Aorta (tissue), 5 donors: ENCODE data around the gene POLN. TPM values are rescaled to one million over a fixed set of nuclear protein-coding genes. Genes with fewer than 3 reads are reported as not detected.

Experiments
- ATAC-seq: fragments of 200-7000 bp; cut with Tn5 transposase; one replicate; pipeline ENCODE4 v1.9.1; 2022; ENCODE audit warnings: moderate library complexity; ENCODE audit not compliant: low FRiP score
- DNase-seq, 2 donors: peaks; one replicate each; pipeline ENCODE4 v3.0.0-alpha.2; 2020
- H3K27ac ChIP-seq, 2 donors: one replicate each; pipeline ENCODE4 v1.5.1; 2013; ENCODE audit warnings: low read length in 2 of 2, mild to moderate bottlenecking in 2 of 2, moderate library complexity in 2 of 2, control low read depth in 1 of 2, inconsistent platforms in 1 of 2, low read depth in 1 of 2
- H3K27me3 ChIP-seq, 2 donors: one replicate each; pipeline ENCODE4 v1.6.1; 2013; ENCODE audit warnings: control low read depth in 1 of 2, low read length in 1 of 2, mild to moderate bottlenecking in 1 of 2, moderate library complexity in 1 of 2; ENCODE audit not compliant: insufficient read depth in 2 of 2, control insufficient read depth in 1 of 2
- H3K36me3 ChIP-seq, 2 donors: one replicate each; pipeline ENCODE4 v1.6.1; 2013; ENCODE audit warnings: control low read depth in 1 of 2, low read length in 1 of 2, mild to moderate bottlenecking in 1 of 2; ENCODE audit not compliant: insufficient read depth in 2 of 2, control insufficient read depth in 1 of 2
- H3K4me1 ChIP-seq, 2 donors: one replicate each; pipeline ENCODE4 v1.6.1; 2013; ENCODE audit warnings: low read length in 2 of 2, control low read depth in 1 of 2, mild to moderate bottlenecking in 1 of 2, moderate library complexity in 1 of 2; ENCODE audit not compliant: insufficient read depth in 2 of 2, control insufficient read depth in 1 of 2
- H3K4me3 ChIP-seq, 2 donors: one replicate each; pipeline ENCODE4 v1.5.1; 2013; ENCODE audit warnings: low read length in 2 of 2, control low read depth in 1 of 2, mild to moderate bottlenecking in 1 of 2
- H3K9me3 ChIP-seq: one replicate; pipeline ENCODE4 v1.6.1; 2013; ENCODE audit warnings: mild to moderate bottlenecking, low read length; ENCODE audit not compliant: control insufficient read depth
- WGBS, 2 donors: extraction: QIAGEN DNeasy Blood & Tissue Kit; methylation state at CpG; one replicate each; pipeline ENCODE4 v1.1.7; 2013; 5-methylcytosine and 5-hydroxymethylcytosine counted together
- intact Hi-C, 2 donors: fragments of 100-400 bp; cut with DNase I; formaldehyde crosslinking; loops; one replicate each; pipeline versions ENCODE4 v1.14.2 to v1.15.0; 2022
- polyA plus RNA-seq, 2 donors: library from polyadenylated mRNA; stranded (reverse); fragments of 200-250 nt; gene quantifications; one replicate each; pipeline ENCODE4 v1.2.3, GENCODE V29; 2013
- total RNA-seq, 2 donors: library from RNA; stranded (reverse); fragmentation: NEBNext Ultra II Directional; extraction: Animal tissue kit (Norgen Biotek cat#: 25700); gene quantifications; one replicate each; pipeline ENCODE4 v1.2.1, GENCODE V29; 2021
- donor health status: healthy with polysubstance abuse.
- donor health status: Bipolar disorder and iron deficiency.
- donor health status: DM: no; HTN: no; CAD: no.
- donor health status: DM: no; HTN: no; CAD: no.
- donor health status: DM: yes; HTN: yes; CAD: no.

Gene POLN
- total and polyA plus RNA-seq, 4 donors: 3.2 to 7.0 (median 6.6) TPM; not detected in 1

GRCh38 chr4:2101346-2102044, 140.4 kb downstream of the POLN start:
- no peak for ATAC-seq
- DNase-seq: no peak
- Histone ChIP-seq H3K27me3 (peaks cover 0 to 2% of the 10 kb centered on the region in 2 donors), H3K4me3 (no peak overlapping the region), H3K36me3 (no peaks in the 10 kb centered on the region), H3K27ac (no peak overlapping the region), H3K4me1 (no peaks in the 10 kb centered on the region), H3K9me3 (peaks cover 7% of the 10 kb centered on the region)
- WGBS, 2 donors: 81 to 88% methylated on average over 7 of the region's 7 CpGs
- intact Hi-C loops: no loop called here

GRCh38 chr4:2096073-2096609, 145.8 kb downstream of the POLN start:
- Histone ChIP-seq H3K4me3 (no peak overlapping the region), H3K36me3 (no peaks in the 10 kb centered on the region), H3K27ac (no peak overlapping the region), H3K27me3 (peaks cover 0 to 2% of the 10 kb centered on the region in 2 donors), H3K9me3 (peaks cover 2% of the 10 kb centered on the region), H3K4me1 (no peaks in the 10 kb centered on the region)
- DNase-seq: no peak
- no peak for ATAC-seq
- intact Hi-C loops: no loop called here
- 89 to 92% methylated on average over 7 of the region's 7 CpGs for WGBS, 2 donors

DNA sequence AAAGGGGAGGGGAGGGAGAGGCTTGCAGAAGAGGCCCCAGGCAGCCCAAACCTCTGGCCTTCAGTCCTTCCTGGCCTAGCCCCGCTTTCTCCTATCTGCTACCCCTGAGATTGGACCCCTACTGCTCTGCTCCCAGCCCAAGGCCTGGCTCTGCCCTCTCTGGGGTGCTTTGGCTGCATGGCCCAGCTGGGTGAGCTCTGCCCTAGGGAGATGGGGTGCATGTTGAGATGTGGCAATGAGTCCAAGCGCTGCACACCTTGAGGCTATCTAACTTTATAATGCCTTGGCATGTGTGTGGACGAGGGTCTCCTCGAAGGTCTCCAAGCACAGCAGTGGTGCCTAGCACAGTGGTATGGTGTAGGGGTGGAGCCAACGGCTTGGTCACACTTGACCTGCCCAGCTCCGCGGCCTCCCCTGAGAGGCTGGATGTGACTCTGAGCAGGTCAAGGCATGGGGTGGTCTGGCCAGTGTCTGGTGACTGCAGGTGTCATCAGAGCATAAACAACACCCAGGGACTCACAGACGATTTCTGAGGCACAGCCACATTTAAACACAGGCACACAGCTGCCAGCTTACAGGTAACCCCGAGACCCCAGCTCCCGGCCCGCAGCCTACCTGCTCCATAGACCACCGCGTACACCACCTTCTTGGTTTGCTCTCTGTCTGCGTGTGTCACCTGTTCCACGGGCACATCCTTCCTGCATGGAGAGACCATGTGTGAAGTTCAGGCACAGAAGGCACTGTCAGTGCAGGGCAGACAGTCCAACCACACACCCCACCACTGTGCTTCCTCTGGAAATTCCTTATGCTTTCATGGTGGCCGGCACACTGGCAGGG, 146.5 kb downstream of the POLN start:
- no peak for DNase-seq
- ATAC-seq: peak; percentile 37
- H3K9me3 ChIP-seq: peaks cover 2% of the 10 kb centered on the region
- WGBS, 2 donors: 94 to 95% methylated on average over 15 to 16 of the region's 16 CpGs
- no peaks in the 10 kb centered on the region for H3K4me1 ChIP-seq
- H3K27me3 ChIP-seq: peaks cover 0 to 2% of the 10 kb centered on the region in 2 donors
- intact Hi-C loops: no loop called here
- H3K36me3 ChIP-seq: no peaks in the 10 kb centered on the region
- no peak overlapping the region for H3K4me3 ChIP-seq
- no peak overlapping the region for H3K27ac ChIP-seq

GRCh38 chr4:2094545-2094944, 147.4 kb downstream of the POLN start:
- 93 to 97% methylated on average over 4 of the region's 4 CpGs for WGBS, 2 donors
- DNase-seq: no peak

DNA sequence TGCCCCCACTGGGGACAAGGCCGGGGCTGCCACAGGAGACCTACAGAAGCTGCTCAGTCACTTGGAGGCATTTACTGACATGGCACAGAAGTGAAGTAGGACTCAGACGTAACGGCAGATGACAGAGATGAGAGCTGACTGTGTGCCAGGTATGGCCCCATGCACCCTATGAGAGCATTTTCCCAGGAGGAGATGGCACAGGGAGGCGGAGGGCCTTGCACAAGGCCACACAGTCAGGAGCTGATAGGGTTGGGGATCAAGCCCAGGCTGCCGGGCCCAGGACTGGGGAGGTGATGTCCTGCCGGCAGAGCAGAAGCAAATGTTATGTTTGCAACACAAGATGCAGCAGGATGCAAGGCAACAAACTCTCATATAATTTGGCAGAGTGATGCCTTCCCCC, 148.7 kb downstream of the POLN start:
- intact Hi-C loops: no loop called here
- ATAC-seq (no peak), DNase-seq (no peak)
- H3K36me3 ChIP-seq: no peaks in the 10 kb centered on the region
- 94 to 96% methylated on average over 6 of the region's 6 CpGs for WGBS, 2 donors
- H3K4me3 ChIP-seq: no peak overlapping the region
- peaks cover 0 to 2% of the 10 kb centered on the region in 2 donors for H3K27me3 ChIP-seq
- no peak overlapping the region for H3K27ac ChIP-seq
- H3K9me3 ChIP-seq: peaks cover 2% of the 10 kb centered on the region
- no peaks in the 10 kb centered on the region for H3K4me1 ChIP-seq

More at GRCh38 chr4:2094545-2094944, 147.4 kb downstream of the POLN start:
- intact Hi-C loops: no loop called here
- H3K27ac ChIP-seq: no peak overlapping the region
- H3K36me3 ChIP-seq: no peaks in the 10 kb centered on the region
- peaks cover 2% of the 10 kb centered on the region for H3K9me3 ChIP-seq
- peaks cover 0 to 2% of the 10 kb centered on the region in 2 donors for H3K27me3 ChIP-seq
- no peak overlapping the region for H3K4me3 ChIP-seq
- no peaks in the 10 kb centered on the region for H3K4me1 ChIP-seq
- ATAC-seq: no peak

DNA sequence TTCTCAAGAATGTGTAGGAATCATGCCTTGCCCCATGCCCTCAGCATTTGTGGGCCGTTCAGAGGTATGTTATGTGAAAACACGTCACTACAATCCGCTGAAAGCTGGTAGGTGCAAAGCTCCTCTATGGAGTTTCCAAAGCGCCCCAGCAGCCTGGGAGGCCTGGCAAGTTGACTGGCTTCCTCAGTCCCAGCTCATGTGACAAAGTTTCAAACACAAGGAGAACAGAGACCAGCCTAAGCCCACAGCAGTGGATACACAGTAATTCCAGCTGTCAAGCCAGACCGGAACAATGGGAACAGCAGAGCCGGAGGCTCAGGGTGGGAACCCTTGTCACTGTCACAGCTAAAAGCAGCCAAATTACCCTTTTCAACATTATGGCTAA, 149.3 kb downstream of the POLN start:
- H3K9me3 ChIP-seq: peaks cover 2% of the 10 kb centered on the region
- H3K4me3 ChIP-seq: no peak overlapping the region
- DNase-seq (no peak), ATAC-seq (no peak)
- H3K27me3 ChIP-seq: peaks cover 0 to 2% of the 10 kb centered on the region in 2 donors
- no peaks in the 10 kb centered on the region for H3K4me1 ChIP-seq
- no peaks in the 10 kb centered on the region for H3K36me3 ChIP-seq
- intact Hi-C loops: no loop called here
- no peak overlapping the region for H3K27ac ChIP-seq
- WGBS, 2 donors: 96% methylated on average over 6 of the region's 6 CpGs

GRCh38 chr4:2091990-2092668, 149.8 kb downstream of the POLN start:
- no peak for DNase-seq
- WGBS, 2 donors: 92 to 95% methylated on average over 15 of the region's 15 CpGs
- Histone ChIP-seq H3K36me3 (no peaks in the 10 kb centered on the region), H3K4me3 (no peak overlapping the region), H3K4me1 (no peaks in the 10 kb centered on the region), H3K27ac (no peak overlapping the region), H3K27me3 (peaks cover 0 to 2% of the 10 kb centered on the region in 2 donors), H3K9me3 (peaks cover 2% of the 10 kb centered on the region)
- no peak for ATAC-seq
- intact Hi-C loops: no loop called here

- Histone ChIP-seq H3K27me3 (no peaks in the 10 kb centered on the region), H3K4me1 (no peaks in the 10 kb centered on the region), H3K9me3 (no peaks in the 10 kb centered on the region), H3K36me3 (no peaks in the 10 kb centered on the region), H3K27ac (no peak overlapping the region), H3K4me3 (no peak overlapping the region)
- intact Hi-C loops: no loop called here
- WGBS, 2 donors: 18 to 24% methylated on average over 1 of the region's 1 CpG
- ATAC-seq: no peak
- DNase-seq: no peak
Measured at GRCh38 chr4:2090642-2091041, 151.3 kb downstream of the POLN start.
